ENCODE results near the gene OR2T6.

- TF ChIP-seq CTCF (IDR thresholded peaks at IDR 0.05) (no peak), POLR2A (IDR thresholded peaks at IDR 0.05) (no peak)
Measured at GRCh38 chr1:248343451-248343850, 32.1 kb upstream of the OR2T6 start.

Data from adrenal gland (tissue), 5 donors.